HEK293 (cell line): ENCODE data around the gene SRSF6.

Experiments used
- GLI2 ChIP-seq: fragments of 450-650 bp; formaldehyde crosslinking; IDR thresholded peaks from 2 replicates; pipeline ENCODE4; 2017; ENCODE audit warnings: missing biosample characterization, missing genetic modification characterization, low read depth, borderline replicate concordance
- GLIS1 ChIP-seq: fragments of 450-650 bp; formaldehyde crosslinking; IDR thresholded peaks from 2 replicates; pipeline ENCODE4 v1.5.1; 2016; ENCODE audit warnings: missing biosample characterization, missing genetic modification characterization
- KLF1 ChIP-seq: fragments of 450-650 bp; formaldehyde crosslinking; IDR thresholded peaks from 2 replicates; pipeline ENCODE4 v1.5.1; 2016; ENCODE audit warnings: missing biosample characterization, missing genetic modification characterization
- REPIN1 ChIP-seq: fragments of 450-650 bp; formaldehyde crosslinking; IDR thresholded peaks from 2 replicates; pipeline ENCODE4 v1.5.1; 2017; ENCODE audit warnings: missing biosample characterization, missing genetic modification characterization, low read depth
- SP2 ChIP-seq: fragments of 450-650 bp; formaldehyde crosslinking; IDR thresholded peaks from 2 replicates; pipeline ENCODE4 v1.5.1; 2016; ENCODE audit warnings: missing biosample characterization, missing genetic modification characterization
- ZBTB7A ChIP-seq: fragments of 450-650 bp; formaldehyde crosslinking; IDR thresholded peaks from 2 replicates; pipeline ENCODE4 v1.5.1; 2016; ENCODE audit warnings: low read depth, missing biosample characterization, missing genetic modification characterization
- ZNF132 ChIP-seq: fragments of 450-650 bp; formaldehyde crosslinking; IDR thresholded peaks from 2 replicates; pipeline ENCODE4 v1.5.1; 2017; ENCODE audit warnings: missing biosample characterization, missing genetic modification characterization, borderline replicate concordance
- ZNF140 ChIP-seq: fragments of 450-650 bp; formaldehyde crosslinking; IDR thresholded peaks from 2 replicates; pipeline ENCODE4 v1.5.1; 2016; ENCODE audit warnings: missing biosample characterization, missing genetic modification characterization
- ZNF24 ChIP-seq: fragments of 450-650 bp; formaldehyde crosslinking; IDR thresholded peaks from 2 replicates; pipeline ENCODE4 v1.5.1; 2016; ENCODE audit warnings: missing biosample characterization, missing genetic modification characterization
- ZNF391 ChIP-seq: fragments of 450-650 bp; formaldehyde crosslinking; IDR thresholded peaks from 2 replicates; pipeline ENCODE4 v1.5.1; 2016; ENCODE audit warnings: low read depth, missing biosample characterization, missing genetic modification characterization, borderline replicate concordance
- ZNF510 ChIP-seq: fragments of 450-650 bp; formaldehyde crosslinking; IDR thresholded peaks from 2 replicates; pipeline ENCODE4 v1.5.1; 2018; ENCODE audit warnings: mild to moderate bottlenecking, missing genetic modification characterization, missing biosample characterization; ENCODE audit not compliant: insufficient replicate concordance
- ZNF548 ChIP-seq: fragments of 450-650 bp; formaldehyde crosslinking; IDR thresholded peaks from 2 replicates; pipeline ENCODE4 v1.5.1; 2016; ENCODE audit warnings: missing biosample characterization, missing genetic modification characterization
- ZNF596 ChIP-seq: fragments of 450-650 bp; IDR thresholded peaks from 2 replicates; pipeline ENCODE4 v1.5.0; 2018; ENCODE audit warnings: missing biosample characterization, mild to moderate bottlenecking, missing genetic modification characterization, moderate library complexity
- ZNF624 ChIP-seq: fragments of 450-650 bp; formaldehyde crosslinking; IDR thresholded peaks from 2 replicates; pipeline ENCODE4 v1.5.1; 2017; ENCODE audit warnings: missing biosample characterization, missing genetic modification characterization
- ZNF626 ChIP-seq: fragments of 450-650 bp; sonication (Bioruptor Pico); formaldehyde crosslinking; IDR thresholded peaks from 2 replicates; pipeline ENCODE4 v1.5.1; 2018; ENCODE audit warnings: missing biosample characterization, missing genetic modification characterization, inconsistent platforms
- ZNF654 ChIP-seq: fragments of 450-650 bp; formaldehyde crosslinking; IDR thresholded peaks from 2 replicates; pipeline ENCODE4 v1.5.1; 2016; ENCODE audit warnings: low read depth, missing biosample characterization, missing genetic modification characterization
- ZNF660 ChIP-seq: fragments of 450-650 bp; IDR thresholded peaks from 2 replicates; pipeline ENCODE4 v1.5.1; 2018; ENCODE audit warnings: missing biosample characterization, mild to moderate bottlenecking, missing genetic modification characterization
- ZNF747 ChIP-seq: fragments of 450-650 bp; formaldehyde crosslinking; IDR thresholded peaks from 2 replicates; pipeline ENCODE4 v1.5.1; 2016; ENCODE audit warnings: missing biosample characterization, missing genetic modification characterization
- TF ChIP-seq, protein P1 (sequence below): fragments of 450-650 bp; IDR thresholded peaks from 2 replicates; pipeline ENCODE4 v1.5.1; 2018; ENCODE audit warnings: missing biosample characterization, missing genetic modification characterization
- TF ChIP-seq, protein P2 (sequence below): fragments of 450-650 bp; formaldehyde crosslinking; IDR thresholded peaks from 2 replicates; pipeline ENCODE4 v1.5.1; 2017; ENCODE audit warnings: missing biosample characterization, mild to moderate bottlenecking, missing genetic modification characterization, moderate library complexity
- TF ChIP-seq, protein P3 (sequence below): fragments of 450-650 bp; formaldehyde crosslinking; IDR thresholded peaks from 2 replicates; pipeline ENCODE4 v1.5.1; 2016; ENCODE audit warnings: missing biosample characterization, missing genetic modification characterization
- TF ChIP-seq, protein P4 (sequence below): fragments of 450-650 bp; formaldehyde crosslinking; IDR thresholded peaks from 2 replicates; pipeline ENCODE4 v1.5.1; 2017; ENCODE audit warnings: missing biosample characterization, missing genetic modification characterization
- TF ChIP-seq, protein P5 (sequence below): fragments of 450-650 bp; formaldehyde crosslinking; IDR thresholded peaks from 2 replicates; pipeline ENCODE4 v1.5.1; 2016; ENCODE audit warnings: missing biosample characterization, missing genetic modification characterization
- TF ChIP-seq, protein P6 (sequence below): fragments of 450-650 bp; formaldehyde crosslinking; IDR thresholded peaks from 2 replicates; pipeline ENCODE4 v1.5.1; 2016; ENCODE audit warnings: missing biosample characterization, missing genetic modification characterization
- TF ChIP-seq, protein P7 (sequence below): fragments of 450-650 bp; formaldehyde crosslinking; IDR thresholded peaks from 2 replicates; pipeline ENCODE4 v1.5.1; 2016; ENCODE audit warnings: missing biosample characterization, missing genetic modification characterization

SRSF6 gene

DNA sequence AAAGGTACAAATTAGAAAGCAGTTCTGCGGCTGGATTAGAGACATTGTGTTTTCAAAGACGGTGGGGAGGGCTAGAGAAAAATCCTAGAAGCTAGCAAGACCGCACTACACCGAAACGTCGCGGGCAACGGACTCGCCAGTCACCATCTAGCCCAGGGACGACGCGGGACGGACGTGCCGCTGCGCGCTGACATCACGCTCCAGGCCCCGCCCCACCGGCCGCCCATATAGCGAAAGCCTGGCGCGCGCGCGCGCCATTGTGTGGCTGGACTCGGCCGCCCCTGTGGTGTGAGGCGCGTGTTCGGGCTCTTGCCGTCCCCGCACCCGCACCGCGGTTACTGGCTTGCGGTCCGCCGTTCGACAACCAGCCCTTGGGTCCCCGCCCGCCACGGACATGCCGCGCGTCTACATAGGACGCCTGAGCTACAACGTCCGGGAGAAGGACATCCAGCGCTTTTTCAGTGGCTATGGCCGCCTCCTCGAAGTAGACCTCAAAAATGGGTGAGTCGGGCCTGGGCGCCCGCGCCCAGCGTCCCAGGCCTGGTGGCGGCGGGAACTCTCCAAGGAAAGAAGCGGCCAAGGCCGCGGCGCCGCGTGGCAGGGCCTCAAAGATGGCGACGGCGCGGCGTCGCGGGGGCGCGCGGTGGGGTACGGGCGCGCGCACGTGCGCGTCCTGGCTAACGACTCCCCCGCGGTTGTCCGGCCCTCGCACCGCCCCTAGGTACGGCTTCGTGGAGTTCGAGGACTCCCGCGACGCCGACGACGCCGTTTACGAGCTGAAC lies at the start of gene SRSF6 (continued):
- TF ChIP-seq, protein P1, sequence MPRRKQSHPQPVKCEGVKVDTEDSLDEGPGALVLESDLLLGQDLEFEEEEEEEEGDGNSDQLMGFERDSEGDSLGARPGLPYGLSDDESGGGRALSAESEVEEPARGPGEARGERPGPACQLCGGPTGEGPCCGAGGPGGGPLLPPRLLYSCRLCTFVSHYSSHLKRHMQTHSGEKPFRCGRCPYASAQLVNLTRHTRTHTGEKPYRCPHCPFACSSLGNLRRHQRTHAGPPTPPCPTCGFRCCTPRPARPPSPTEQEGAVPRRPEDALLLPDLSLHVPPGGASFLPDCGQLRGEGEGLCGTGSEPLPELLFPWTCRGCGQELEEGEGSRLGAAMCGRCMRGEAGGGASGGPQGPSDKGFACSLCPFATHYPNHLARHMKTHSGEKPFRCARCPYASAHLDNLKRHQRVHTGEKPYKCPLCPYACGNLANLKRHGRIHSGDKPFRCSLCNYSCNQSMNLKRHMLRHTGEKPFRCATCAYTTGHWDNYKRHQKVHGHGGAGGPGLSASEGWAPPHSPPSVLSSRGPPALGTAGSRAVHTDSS: peak; percentile 42; the same call in 1 of the 2 replicates
- TF ChIP-seq ZNF596 (peak; percentile 4; the same call in 1 of the 2 replicates), REPIN1 (tag by site-specific recombination) (0 out of 2 replicates have a peak, but pooled peaks have one; percentile 63), SP2 (peak; percentile 77), ZNF654 (no peak), ZNF548 (tag by site-specific recombination) (no peak), GLI2 (no peak), ZNF391 (tag by site-specific recombination) (peak; percentile 93), ZNF626 (tag by site-specific recombination) (no peak), ZNF24 (tag by site-specific recombination) (peak; percentile 46; the same call in 1 of the 2 replicates), KLF1 (no peak), ZBTB7A (tag by site-specific recombination) (no peak), GLIS1 (tag by site-specific recombination) (peak; percentile 94), ZNF747 (tag by site-specific recombination) (no peak), ZNF140 (tag by site-specific recombination) (no peak), ZNF660 (tag by site-specific recombination) (no peak), ZNF624 (tag by site-specific recombination) (no peak), ZNF510 (no peak), ZNF132 (tag by site-specific recombination) (no peak)
- TF ChIP-seq, protein P2, sequence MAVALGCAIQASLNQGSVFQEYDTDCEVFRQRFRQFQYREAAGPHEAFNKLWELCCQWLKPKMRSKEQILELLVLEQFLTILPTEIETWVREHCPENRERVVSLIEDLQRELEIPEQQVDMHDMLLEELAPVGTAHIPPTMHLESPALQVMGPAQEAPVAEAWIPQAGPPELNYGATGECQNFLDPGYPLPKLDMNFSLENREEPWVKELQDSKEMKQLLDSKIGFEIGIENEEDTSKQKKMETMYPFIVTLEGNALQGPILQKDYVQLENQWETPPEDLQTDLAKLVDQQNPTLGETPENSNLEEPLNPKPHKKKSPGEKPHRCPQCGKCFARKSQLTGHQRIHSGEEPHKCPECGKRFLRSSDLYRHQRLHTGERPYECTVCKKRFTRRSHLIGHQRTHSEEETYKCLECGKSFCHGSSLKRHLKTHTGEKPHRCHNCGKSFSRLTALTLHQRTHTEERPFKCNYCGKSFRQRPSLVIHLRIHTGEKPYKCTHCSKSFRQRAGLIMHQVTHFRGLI (tag by site-specific recombination): peak; percentile 61
- TF ChIP-seq, protein P3, sequence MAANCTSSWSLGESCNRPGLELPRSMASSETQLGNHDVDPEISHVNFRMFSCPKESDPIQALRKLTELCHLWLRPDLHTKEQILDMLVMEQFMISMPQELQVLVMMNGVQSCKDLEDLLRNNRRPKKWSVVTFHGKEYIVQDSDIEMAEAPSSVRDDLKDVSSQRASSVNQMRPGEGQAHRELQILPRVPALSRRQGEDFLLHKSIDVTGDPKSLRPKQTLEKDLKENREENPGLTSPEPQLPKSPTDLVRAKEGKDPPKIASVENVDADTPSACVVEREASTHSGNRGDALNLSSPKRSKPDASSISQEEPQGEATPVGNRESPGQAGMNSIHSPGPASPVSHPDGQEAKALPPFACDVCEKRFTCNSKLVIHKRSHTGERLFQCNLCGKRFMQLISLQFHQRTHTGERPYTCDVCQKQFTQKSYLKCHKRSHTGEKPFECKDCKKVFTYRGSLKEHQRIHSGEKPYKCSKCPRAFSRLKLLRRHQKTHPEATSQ: 0 out of 2 replicates have a peak, but pooled peaks have one; percentile 58
- TF ChIP-seq, protein P4, sequence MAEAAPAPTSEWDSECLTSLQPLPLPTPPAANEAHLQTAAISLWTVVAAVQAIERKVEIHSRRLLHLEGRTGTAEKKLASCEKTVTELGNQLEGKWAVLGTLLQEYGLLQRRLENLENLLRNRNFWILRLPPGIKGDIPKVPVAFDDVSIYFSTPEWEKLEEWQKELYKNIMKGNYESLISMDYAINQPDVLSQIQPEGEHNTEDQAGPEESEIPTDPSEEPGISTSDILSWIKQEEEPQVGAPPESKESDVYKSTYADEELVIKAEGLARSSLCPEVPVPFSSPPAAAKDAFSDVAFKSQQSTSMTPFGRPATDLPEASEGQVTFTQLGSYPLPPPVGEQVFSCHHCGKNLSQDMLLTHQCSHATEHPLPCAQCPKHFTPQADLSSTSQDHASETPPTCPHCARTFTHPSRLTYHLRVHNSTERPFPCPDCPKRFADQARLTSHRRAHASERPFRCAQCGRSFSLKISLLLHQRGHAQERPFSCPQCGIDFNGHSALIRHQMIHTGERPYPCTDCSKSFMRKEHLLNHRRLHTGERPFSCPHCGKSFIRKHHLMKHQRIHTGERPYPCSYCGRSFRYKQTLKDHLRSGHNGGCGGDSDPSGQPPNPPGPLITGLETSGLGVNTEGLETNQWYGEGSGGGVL (tag by site-specific recombination): no peak
- TF ChIP-seq, protein P5, sequence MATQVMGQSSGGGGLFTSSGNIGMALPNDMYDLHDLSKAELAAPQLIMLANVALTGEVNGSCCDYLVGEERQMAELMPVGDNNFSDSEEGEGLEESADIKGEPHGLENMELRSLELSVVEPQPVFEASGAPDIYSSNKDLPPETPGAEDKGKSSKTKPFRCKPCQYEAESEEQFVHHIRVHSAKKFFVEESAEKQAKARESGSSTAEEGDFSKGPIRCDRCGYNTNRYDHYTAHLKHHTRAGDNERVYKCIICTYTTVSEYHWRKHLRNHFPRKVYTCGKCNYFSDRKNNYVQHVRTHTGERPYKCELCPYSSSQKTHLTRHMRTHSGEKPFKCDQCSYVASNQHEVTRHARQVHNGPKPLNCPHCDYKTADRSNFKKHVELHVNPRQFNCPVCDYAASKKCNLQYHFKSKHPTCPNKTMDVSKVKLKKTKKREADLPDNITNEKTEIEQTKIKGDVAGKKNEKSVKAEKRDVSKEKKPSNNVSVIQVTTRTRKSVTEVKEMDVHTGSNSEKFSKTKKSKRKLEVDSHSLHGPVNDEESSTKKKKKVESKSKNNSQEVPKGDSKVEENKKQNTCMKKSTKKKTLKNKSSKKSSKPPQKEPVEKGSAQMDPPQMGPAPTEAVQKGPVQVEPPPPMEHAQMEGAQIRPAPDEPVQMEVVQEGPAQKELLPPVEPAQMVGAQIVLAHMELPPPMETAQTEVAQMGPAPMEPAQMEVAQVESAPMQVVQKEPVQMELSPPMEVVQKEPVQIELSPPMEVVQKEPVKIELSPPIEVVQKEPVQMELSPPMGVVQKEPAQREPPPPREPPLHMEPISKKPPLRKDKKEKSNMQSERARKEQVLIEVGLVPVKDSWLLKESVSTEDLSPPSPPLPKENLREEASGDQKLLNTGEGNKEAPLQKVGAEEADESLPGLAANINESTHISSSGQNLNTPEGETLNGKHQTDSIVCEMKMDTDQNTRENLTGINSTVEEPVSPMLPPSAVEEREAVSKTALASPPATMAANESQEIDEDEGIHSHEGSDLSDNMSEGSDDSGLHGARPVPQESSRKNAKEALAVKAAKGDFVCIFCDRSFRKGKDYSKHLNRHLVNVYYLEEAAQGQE: peak; percentile 35; the same call in 1 of the 2 replicates
- TF ChIP-seq, protein P6, sequence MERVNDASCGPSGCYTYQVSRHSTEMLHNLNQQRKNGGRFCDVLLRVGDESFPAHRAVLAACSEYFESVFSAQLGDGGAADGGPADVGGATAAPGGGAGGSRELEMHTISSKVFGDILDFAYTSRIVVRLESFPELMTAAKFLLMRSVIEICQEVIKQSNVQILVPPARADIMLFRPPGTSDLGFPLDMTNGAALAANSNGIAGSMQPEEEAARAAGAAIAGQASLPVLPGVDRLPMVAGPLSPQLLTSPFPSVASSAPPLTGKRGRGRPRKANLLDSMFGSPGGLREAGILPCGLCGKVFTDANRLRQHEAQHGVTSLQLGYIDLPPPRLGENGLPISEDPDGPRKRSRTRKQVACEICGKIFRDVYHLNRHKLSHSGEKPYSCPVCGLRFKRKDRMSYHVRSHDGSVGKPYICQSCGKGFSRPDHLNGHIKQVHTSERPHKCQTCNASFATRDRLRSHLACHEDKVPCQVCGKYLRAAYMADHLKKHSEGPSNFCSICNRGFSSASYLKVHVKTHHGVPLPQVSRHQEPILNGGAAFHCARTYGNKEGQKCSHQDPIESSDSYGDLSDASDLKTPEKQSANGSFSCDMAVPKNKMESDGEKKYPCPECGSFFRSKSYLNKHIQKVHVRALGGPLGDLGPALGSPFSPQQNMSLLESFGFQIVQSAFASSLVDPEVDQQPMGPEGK: no peak
- TF ChIP-seq, protein P7, sequence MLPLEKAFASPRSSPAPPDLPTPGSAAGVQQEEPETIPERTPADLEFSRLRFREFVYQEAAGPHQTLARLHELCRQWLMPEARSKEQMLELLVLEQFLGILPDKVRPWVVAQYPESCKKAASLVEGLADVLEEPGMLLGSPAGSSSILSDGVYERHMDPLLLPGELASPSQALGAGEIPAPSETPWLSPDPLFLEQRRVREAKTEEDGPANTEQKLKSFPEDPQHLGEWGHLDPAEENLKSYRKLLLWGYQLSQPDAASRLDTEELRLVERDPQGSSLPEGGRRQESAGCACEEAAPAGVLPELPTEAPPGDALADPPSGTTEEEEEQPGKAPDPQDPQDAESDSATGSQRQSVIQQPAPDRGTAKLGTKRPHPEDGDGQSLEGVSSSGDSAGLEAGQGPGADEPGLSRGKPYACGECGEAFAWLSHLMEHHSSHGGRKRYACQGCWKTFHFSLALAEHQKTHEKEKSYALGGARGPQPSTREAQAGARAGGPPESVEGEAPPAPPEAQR (tag by site-specific recombination): no peak
